Parathyroid adenoma (tissue), 2 donors: ENCODE results near the gene PIR.
A peak's percentile ranks its signal among the peaks of the same experiment; 100 is the strongest.

Experiments
- H2AFZ ChIP-seq: fragments of 300-600 bp; sonication (generic); one replicate; pipeline ENCODE4 v1.7.0; 2017; ENCODE audit warnings: antibody characterized with exemption, mild to moderate bottlenecking
- H3K27ac ChIP-seq: fragments of 300-600 bp; sonication (generic); one replicate; pipeline ENCODE4 v1.7.0; 2017
- H3K27me3 ChIP-seq: fragments of 300-600 bp; sonication (generic); one replicate; pipeline ENCODE4 v1.7.0; 2017; ENCODE audit warnings: low read length; ENCODE audit not compliant: control insufficient read depth, insufficient read depth
- H3K36me3 ChIP-seq: fragments of 300-600 bp; sonication (generic); one replicate; pipeline ENCODE4 v1.7.0; 2017; ENCODE audit warnings: low read length; ENCODE audit not compliant: control insufficient read depth, insufficient read depth
- H3K4me1 ChIP-seq: fragments of 300-600 bp; sonication (generic); one replicate; pipeline ENCODE4 v1.7.0; 2017; ENCODE audit warnings: control low read depth
- H3K4me2 ChIP-seq: fragments of 300-600 bp; sonication (generic); one replicate; pipeline ENCODE4 v1.7.0; 2017; ENCODE audit warnings: low read length
- H3K4me3 ChIP-seq: fragments of 300-600 bp; sonication (generic); one replicate; pipeline ENCODE4 v1.7.0; 2017; ENCODE audit warnings: low read depth, low read length
- H3K79me2 ChIP-seq: fragments of 300-600 bp; sonication (generic); one replicate; pipeline ENCODE4 v1.7.0; 2017; ENCODE audit warnings: control low read depth
- H3K9ac ChIP-seq: fragments of 300-600 bp; sonication (generic); one replicate; pipeline ENCODE4 v1.7.0; 2017; ENCODE audit warnings: mild to moderate bottlenecking
- H3K9me3 ChIP-seq: fragments of 300-600 bp; sonication (generic); one replicate; pipeline ENCODE4 v1.7.0; 2017; ENCODE audit warnings: low read length; ENCODE audit not compliant: control insufficient read depth
- CTCF ChIP-seq: fragments of 300-600 bp; sonication (generic); IDR thresholded peaks from one replicate; pipeline ENCODE4 v1.7.0; 2017; ENCODE audit warnings: antibody characterized with exemption, mild to moderate bottlenecking
- donor health status: primary hyperparathyroidism.

PIR gene

GRCh38 chrX:15493118-15493962, at the start of gene PIR:
TSS of gene PIR (minus strand) at chrX:15493333. CDS start at chrX:15491257, 2,076 bp downstream.
- Histone ChIP-seq H3K4me2 (peak within 1 kb of the TSS; percentile 61), H3K36me3 (no peaks in the 10 kb centered on the region), H3K9me3 (no peaks in the 10 kb centered on the region), H3K27ac (peak within 1 kb of the TSS; percentile 59), H3K4me1 (no peaks in the 10 kb centered on the region), H3K4me3 (peak within 1 kb of the TSS; percentile 55), H2AFZ (peak within 1 kb of the TSS; percentile 90), H3K79me2 (no peaks in the 10 kb centered on the region), H3K27me3 (no peaks in the 10 kb centered on the region), H3K9ac (no peak within 1 kb of the TSS)
- TF ChIP-seq CTCF = peak; percentile 34

- Histone ChIP-seq H3K27me3 (no peaks in the 10 kb centered on the region), H3K4me2 (no peak overlapping the region), H3K4me1 (no peaks in the 10 kb centered on the region), H3K27ac (no peak overlapping the region), H3K4me3 (no peak overlapping the region), H3K9ac (no peak overlapping the region), H2AFZ (no peak overlapping the region), H3K36me3 (no peaks in the 10 kb centered on the region), H3K9me3 (no peaks in the 10 kb centered on the region), H3K79me2 (no peaks in the 10 kb centered on the region)
- TF ChIP-seq CTCF = no peak
These were observed 37.2 kb upstream of the PIR start for GRCh38 chrX:15530318-15530717.

- no peak overlapping the region for H3K27ac ChIP-seq
- no peak overlapping the region for H3K9ac ChIP-seq
- no peak for TF ChIP-seq CTCF
- no peaks in the 10 kb centered on the region for H3K36me3 ChIP-seq
- H3K27me3 ChIP-seq = no peaks in the 10 kb centered on the region
- no peak overlapping the region for H3K4me2 ChIP-seq
- H3K4me3 ChIP-seq = no peak overlapping the region
- H3K9me3 ChIP-seq = no peaks in the 10 kb centered on the region
- H3K79me2 ChIP-seq = no peaks in the 10 kb centered on the region
- no peak overlapping the region for H2AFZ ChIP-seq
- H3K4me1 ChIP-seq = no peaks in the 10 kb centered on the region
These were observed 36.0 kb upstream of the PIR start for GRCh38 chrX:15529165-15529564.

GRCh38 chrX:15525664-15526416, 32.7 kb upstream of the PIR start:
- H3K36me3 ChIP-seq = no peaks in the 10 kb centered on the region
- no peak overlapping the region for H3K27ac ChIP-seq
- H3K27me3 ChIP-seq = no peaks in the 10 kb centered on the region
- no peak for TF ChIP-seq CTCF
- H3K9ac ChIP-seq = no peak overlapping the region
- H3K4me3 ChIP-seq = no peak overlapping the region
- no peaks in the 10 kb centered on the region for H3K9me3 ChIP-seq
- no peak overlapping the region for H2AFZ ChIP-seq
- H3K79me2 ChIP-seq = no peaks in the 10 kb centered on the region
- H3K4me2 ChIP-seq = no peak overlapping the region
- no peaks in the 10 kb centered on the region for H3K4me1 ChIP-seq
